Vagina (tissue), 2 donors: ENCODE data around the gene PLA2R1. TPM values are rescaled to one million over a fixed set of nuclear protein-coding genes. Genes with fewer than 3 reads are reported as not detected.

Source experiments
- DNase-seq, 2 donors: peaks; one replicate each; pipeline ENCODE4 v3.0.0-alpha.2; 2017; ENCODE audit errors: extremely low spot score in 2 of 2
- H3K27ac ChIP-seq: fragments of 200-600 bp; sonication (generic); one replicate; pipeline ENCODE4 v1.5.1; 2019
- H3K27me3 ChIP-seq: fragments of 200-600 bp; sonication (generic); one replicate; pipeline ENCODE4 v1.5.1; 2019
- H3K36me3 ChIP-seq, 2 donors: fragments of 200-600 bp; sonication (generic); one replicate each; pipeline ENCODE4 v1.5.1; 2017 to 2019
- H3K4me1 ChIP-seq: fragments of 200-600 bp; sonication (generic); one replicate; pipeline ENCODE4 v1.5.1; 2019
- H3K4me3 ChIP-seq, 2 donors: fragments of 200-600 bp; sonication (generic); 1 replicate in 1 of 2; 2 replicates in 1 of 2; pipeline ENCODE4 v1.5.1; 2016 to 2019
- H3K9me3 ChIP-seq: fragments of 200-600 bp; sonication (generic); one replicate; pipeline ENCODE4 v1.5.1; 2019
- POLR2A ChIP-seq, 2 donors: fragments of 450-650 bp; IDR thresholded peaks; one replicate each; pipeline ENCODE4 v1.6.1; 2017; ENCODE audit warnings: antibody characterized with exemption in 2 of 2, mild to moderate bottlenecking in 2 of 2, moderate library complexity in 2 of 2
- POLR2AphosphoS5 ChIP-seq, 2 donors: sonication (generic); formaldehyde crosslinking; IDR thresholded peaks; one replicate each; pipeline ENCODE4 v1.9.0; 2017; ENCODE audit warnings: antibody characterized with exemption in 2 of 2, mild to moderate bottlenecking in 2 of 2, low read depth in 1 of 2; ENCODE audit not compliant: insufficient read depth in 1 of 2
- intact Hi-C: fragments of 100-400 bp; cut with DNase I; formaldehyde crosslinking; loops from one replicate; pipeline ENCODE4 v1.15.1; 2023
- total RNA-seq: library from RNA; depleted of rRNA; stranded (reverse); fragments of >200 nt; gene quantifications from one replicate; pipeline ENCODE4 v1.2.3, GENCODE V29; 2016
- TF ChIP-seq, protein P1 (sequence below), 3 experiments: fragments of 450-650 bp in 2 of 3; fragments of 200-600 bp in 1 of 3; sonication (generic) in 1 of 3; IDR thresholded peaks; one replicate each; pipeline ENCODE4 v1.5.1; 2017 to 2019; ENCODE audit warnings: antibody characterized with exemption in 3 of 3, mild to moderate bottlenecking in 2 of 3, moderate library complexity in 2 of 3

Gene PLA2R1
- total RNA-seq, 1 donor from 2014 or later, result 24.3 TPM

DNA sequence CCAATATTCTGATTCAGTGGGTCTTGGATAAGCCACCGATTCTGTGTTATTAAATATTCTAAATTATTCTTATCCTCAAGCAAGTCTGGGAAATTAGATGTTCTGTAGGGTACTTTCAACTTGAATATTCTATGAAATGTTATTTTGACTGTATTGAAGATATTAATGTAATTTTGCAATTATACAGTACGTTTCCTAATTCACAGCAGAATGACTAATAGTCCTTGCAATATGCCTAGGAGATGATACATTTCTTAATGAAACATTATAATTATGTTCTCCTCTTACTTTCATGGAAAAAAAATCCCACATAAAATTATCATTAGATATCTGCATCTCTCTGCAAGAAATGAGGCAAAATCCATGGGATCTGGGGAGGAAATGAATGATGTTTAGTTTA is 46.2 kb upstream of the PLA2R1 start:
- no peak for DNase-seq
- no peaks in the 10 kb centered on the region for H3K36me3 ChIP-seq
- intact Hi-C loops, result no loop called here
- H3K27ac ChIP-seq, result no peak overlapping the region
- TF ChIP-seq, protein P1, sequence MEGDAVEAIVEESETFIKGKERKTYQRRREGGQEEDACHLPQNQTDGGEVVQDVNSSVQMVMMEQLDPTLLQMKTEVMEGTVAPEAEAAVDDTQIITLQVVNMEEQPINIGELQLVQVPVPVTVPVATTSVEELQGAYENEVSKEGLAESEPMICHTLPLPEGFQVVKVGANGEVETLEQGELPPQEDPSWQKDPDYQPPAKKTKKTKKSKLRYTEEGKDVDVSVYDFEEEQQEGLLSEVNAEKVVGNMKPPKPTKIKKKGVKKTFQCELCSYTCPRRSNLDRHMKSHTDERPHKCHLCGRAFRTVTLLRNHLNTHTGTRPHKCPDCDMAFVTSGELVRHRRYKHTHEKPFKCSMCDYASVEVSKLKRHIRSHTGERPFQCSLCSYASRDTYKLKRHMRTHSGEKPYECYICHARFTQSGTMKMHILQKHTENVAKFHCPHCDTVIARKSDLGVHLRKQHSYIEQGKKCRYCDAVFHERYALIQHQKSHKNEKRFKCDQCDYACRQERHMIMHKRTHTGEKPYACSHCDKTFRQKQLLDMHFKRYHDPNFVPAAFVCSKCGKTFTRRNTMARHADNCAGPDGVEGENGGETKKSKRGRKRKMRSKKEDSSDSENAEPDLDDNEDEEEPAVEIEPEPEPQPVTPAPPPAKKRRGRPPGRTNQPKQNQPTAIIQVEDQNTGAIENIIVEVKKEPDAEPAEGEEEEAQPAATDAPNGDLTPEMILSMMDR (IDR thresholded peaks at IDR 0.05), result no peak
- TF ChIP-seq POLR2A (IDR thresholded peaks at IDR 0.05) (no peak), POLR2AphosphoS5 (IDR thresholded peaks at IDR 0.05; ENCODE audit: insufficient read depth in 1 of 2, low read depth in 1 of 2) (no peak)
- H3K9me3 ChIP-seq, result no peaks in the 10 kb centered on the region
- H3K4me3 ChIP-seq, result no peak overlapping the region
- H3K27me3 ChIP-seq, result no peaks in the 10 kb centered on the region
- peaks cover 5% of the 10 kb centered on the region for H3K4me1 ChIP-seq

DNA sequence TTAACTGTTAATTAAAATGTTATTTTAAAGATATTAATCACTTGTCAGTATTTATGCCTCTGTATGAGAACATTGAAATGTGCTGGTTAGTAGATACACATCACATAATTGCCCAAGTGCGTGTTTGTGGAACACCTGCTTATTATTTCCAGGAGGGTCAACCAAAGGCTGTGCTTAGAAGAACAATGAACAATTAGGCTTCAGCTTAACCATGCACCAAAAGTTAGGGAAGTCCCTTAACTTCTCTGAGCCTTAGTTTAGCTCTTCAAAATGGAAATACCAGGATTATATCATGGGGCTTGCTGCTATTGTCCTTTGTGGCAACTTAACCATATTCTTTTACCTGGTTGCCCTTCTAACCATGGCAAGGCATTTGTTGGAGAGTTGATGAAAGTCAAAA is 43.0 kb upstream of the PLA2R1 start:
- Histone ChIP-seq H3K27me3 (no peaks in the 10 kb centered on the region), H3K36me3 (no peaks in the 10 kb centered on the region), H3K27ac (no peak overlapping the region), H3K4me3 (no peak overlapping the region), H3K9me3 (no peaks in the 10 kb centered on the region), H3K4me1 (peaks cover 2% of the 10 kb centered on the region)
- no peak for DNase-seq
- TF ChIP-seq, protein P1 (IDR thresholded peaks at IDR 0.05), result no peak
- no peak for TF ChIP-seq POLR2A (IDR thresholded peaks at IDR 0.05)
- no peak for TF ChIP-seq POLR2AphosphoS5 (IDR thresholded peaks at IDR 0.05; ENCODE audit: insufficient read depth in 1 of 2, low read depth in 1 of 2)
- intact Hi-C loops, result no loop called here

DNA sequence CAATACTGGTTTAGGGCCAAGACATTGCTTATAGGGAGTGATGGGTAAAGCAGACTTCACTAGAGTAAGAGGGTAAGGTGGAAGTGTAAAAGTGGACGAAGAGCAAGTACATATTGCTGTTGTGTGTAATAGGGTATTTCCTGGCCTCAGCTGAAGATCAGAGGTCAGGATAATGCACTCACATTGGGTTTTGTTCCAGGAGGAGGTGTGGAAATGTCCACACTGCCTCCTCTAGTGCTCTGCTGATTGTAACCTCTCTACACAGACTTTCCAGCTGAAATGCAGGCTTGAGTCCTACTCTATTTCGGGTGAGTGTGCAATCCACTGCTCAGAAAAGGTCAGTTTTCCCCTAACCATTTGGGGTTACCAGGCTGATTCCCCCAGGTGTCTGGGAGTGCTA is 41.7 kb upstream of the PLA2R1 start:
- intact Hi-C loops, result no loop called here
- no peaks in the 10 kb centered on the region for H3K4me1 ChIP-seq

DNA sequence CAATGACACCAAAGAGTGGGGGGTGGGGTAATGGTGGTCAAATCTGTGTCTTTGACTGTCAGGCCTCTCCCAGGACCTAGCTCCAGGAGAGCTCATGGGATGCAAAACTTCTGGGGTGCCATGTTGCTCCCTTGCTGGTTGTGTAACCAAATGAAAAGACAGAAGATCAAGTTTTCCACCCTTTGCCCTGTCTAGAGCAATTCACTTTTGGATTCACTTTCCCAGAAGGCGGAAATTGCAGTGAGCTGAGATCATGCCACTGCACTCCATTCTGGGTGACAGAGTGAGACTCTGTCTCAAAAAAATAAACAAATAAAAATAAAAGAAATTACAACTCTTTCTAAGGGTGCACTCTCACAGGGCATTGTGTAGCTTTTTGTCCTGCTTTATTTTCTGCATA is 34.9 kb upstream of the PLA2R1 start:
- Histone ChIP-seq H3K4me1 (no peaks in the 10 kb centered on the region), H3K4me3 (no peak overlapping the region), H3K27me3 (no peaks in the 10 kb centered on the region), H3K9me3 (no peaks in the 10 kb centered on the region), H3K36me3 (no peaks in the 10 kb centered on the region), H3K27ac (no peak overlapping the region)
- TF ChIP-seq POLR2AphosphoS5 (IDR thresholded peaks at IDR 0.05; ENCODE audit: insufficient read depth in 1 of 2, low read depth in 1 of 2), result no peak
- no peak for TF ChIP-seq POLR2A (IDR thresholded peaks at IDR 0.05)
- TF ChIP-seq, protein P1 (IDR thresholded peaks at IDR 0.05), result no peak
- DNase-seq, result no peak
- intact Hi-C loops, result no loop called here

More for the DNA sequence above, 41.7 kb upstream of the PLA2R1 start:
- no peak overlapping the region for H3K4me3 ChIP-seq
- H3K36me3 ChIP-seq, result no peaks in the 10 kb centered on the region
- no peak for DNase-seq
- no peaks in the 10 kb centered on the region for H3K27me3 ChIP-seq
- no peaks in the 10 kb centered on the region for H3K9me3 ChIP-seq
- TF ChIP-seq POLR2A (IDR thresholded peaks at IDR 0.05) (no peak), POLR2AphosphoS5 (IDR thresholded peaks at IDR 0.05; ENCODE audit: insufficient read depth in 1 of 2, low read depth in 1 of 2) (no peak)
- TF ChIP-seq, protein P1 (IDR thresholded peaks at IDR 0.05), result no peak
- no peak overlapping the region for H3K27ac ChIP-seq

DNA sequence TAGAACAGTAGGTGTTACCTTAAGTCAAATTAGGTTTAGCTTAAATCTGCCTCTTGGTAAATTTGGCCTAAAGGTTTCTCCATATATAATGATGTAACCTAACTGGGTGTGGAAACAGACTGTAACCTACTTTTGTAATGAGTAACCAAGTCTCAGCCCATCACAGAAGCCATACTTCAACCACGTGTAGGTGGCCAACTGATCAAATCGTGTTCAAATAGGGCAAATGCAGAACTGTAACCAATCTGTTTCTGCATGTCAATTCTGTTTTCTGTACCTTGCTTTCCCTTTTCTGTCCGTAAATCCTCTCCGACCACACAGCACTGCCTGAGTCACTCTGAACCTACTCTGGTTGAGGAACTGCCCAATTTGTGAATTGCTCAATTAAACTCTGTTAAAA is 34.0 kb upstream of the PLA2R1 start:
- H3K4me3 ChIP-seq, result no peak overlapping the region
- intact Hi-C loops, result no loop called here
- H3K27ac ChIP-seq, result no peak overlapping the region
- TF ChIP-seq POLR2A (IDR thresholded peaks at IDR 0.05) (no peak), POLR2AphosphoS5 (IDR thresholded peaks at IDR 0.05; ENCODE audit: insufficient read depth in 1 of 2, low read depth in 1 of 2) (no peak)
- TF ChIP-seq, protein P1 (IDR thresholded peaks at IDR 0.05), result no peak
- no peaks in the 10 kb centered on the region for H3K27me3 ChIP-seq
- no peaks in the 10 kb centered on the region for H3K9me3 ChIP-seq
- DNase-seq, result no peak
- no peaks in the 10 kb centered on the region for H3K4me1 ChIP-seq
- no peaks in the 10 kb centered on the region for H3K36me3 ChIP-seq
